Transverse colon (tissue), 4 donors: ENCODE data around the gene POLR1G. TPM values are rescaled to one million over a fixed set of nuclear protein-coding genes. Genes with fewer than 3 reads are reported as not detected.
"Not testable (repeated sequence)": the region's sequence is repeated elsewhere in the genome, so short reads cannot be mapped to it uniquely, and the experiment has no call there.

Experiments
- DNase-seq: peaks from one replicate; pipeline ENCODE4 v3.0.0-alpha.2; 2019
- H3K27ac ChIP-seq, 4 donors: fragments of 200-600 bp; sonication (generic); 2 replicates each; pipeline ENCODE4 v1.5.1; 2016 to 2018; ENCODE audit warnings: inconsistent platforms in 4 of 4
- H3K27me3 ChIP-seq: fragments of 200-600 bp; sonication (generic); 2 replicates; pipeline ENCODE4 v1.5.1; 2017; ENCODE audit warnings: inconsistent platforms
- H3K36me3 ChIP-seq, 4 donors: fragments of 200-600 bp; sonication (generic); 2 replicates each; pipeline ENCODE4 v1.5.1; 2017 to 2019; ENCODE audit warnings: inconsistent platforms in 4 of 4
- H3K4me1 ChIP-seq, 4 donors: fragments of 200-600 bp; sonication (generic); 2 replicates each; pipeline ENCODE4 v1.5.1; 2017 to 2020; ENCODE audit warnings: inconsistent platforms in 4 of 4
- H3K4me3 ChIP-seq, 4 donors: fragments of 200-600 bp; sonication (generic); 1 replicate in 1 of 4; 2 replicates in 3 of 4; pipeline versions ENCODE4 v1.5.1 to v1.6.1; 2017 to 2019; ENCODE audit warnings: inconsistent platforms in 4 of 4
- H3K9me3 ChIP-seq, 2 donors: fragments of 200-600 bp; sonication (generic); 2 replicates each; pipeline ENCODE4 v1.5.1; 2017 to 2019; ENCODE audit warnings: inconsistent platforms in 2 of 2
- EP300 ChIP-seq: sonication (generic); formaldehyde crosslinking; IDR thresholded peaks from one replicate; pipeline ENCODE4 v1.6.1; 2017; ENCODE audit warnings: antibody characterized with exemption, low read depth
- POLR2A ChIP-seq: fragments of 450-650 bp; IDR thresholded peaks from one replicate; pipeline ENCODE4 v1.6.1; 2016; ENCODE audit warnings: antibody characterized with exemption, mild to moderate bottlenecking, moderate library complexity
- POLR2AphosphoS5 ChIP-seq, 3 donors: sonication (generic); formaldehyde crosslinking; IDR thresholded peaks; one replicate each; pipeline ENCODE4 v1.6.1; 2016; ENCODE audit warnings: antibody characterized with exemption in 3 of 3
- WGBS, 2 donors: methylation state at CpG; one replicate each; pipeline ENCODE4 v1.1.5; 2018; ENCODE audit warnings: low coverage in 1 of 2; 5-methylcytosine and 5-hydroxymethylcytosine counted together
- in situ Hi-C, 4 donors: fragments of 200-750 bp; cut with MboI; loops; one replicate each; pipeline versions ENCODE4 v1.15.0 to v1.15.1; 2017; ENCODE audit warnings: low sequenced_read_pairs in 3 of 4, low pct_ligation_motif_present in 1 of 4, low pct_unique_long_range_greater_than_20kb in 1 of 4
- intact Hi-C: fragments of 100-400 bp; cut with DNase I; formaldehyde crosslinking; loops from one replicate; pipeline ENCODE4 v1.15.1; 2023; ENCODE audit warnings: low total_unique reads
- total RNA-seq, 4 donors: library from RNA; depleted of rRNA; stranded (reverse); fragments of >200 nt; gene quantifications; one replicate each; pipeline ENCODE4 v1.1.0, GENCODE V29; 2016
- TF ChIP-seq, protein P1 (sequence below), 5 experiments: fragments of 200-600 bp in 3 of 5; fragments of 450-650 bp in 2 of 5; sonication (generic) in 3 of 5; IDR thresholded peaks; 1 replicate in 2 of 5; 2 replicates in 3 of 5; pipeline ENCODE4 v1.5.1; 2016 to 2017; ENCODE audit warnings: antibody characterized with exemption in 5 of 5, inconsistent platforms in 3 of 5, mild to moderate bottlenecking in 2 of 5, moderate library complexity in 1 of 5

The POLR1G gene
- total RNA-seq, 4 donors from 2014 or later: 1.00 to 3.5 (median 1.2) TPM

DNA sequence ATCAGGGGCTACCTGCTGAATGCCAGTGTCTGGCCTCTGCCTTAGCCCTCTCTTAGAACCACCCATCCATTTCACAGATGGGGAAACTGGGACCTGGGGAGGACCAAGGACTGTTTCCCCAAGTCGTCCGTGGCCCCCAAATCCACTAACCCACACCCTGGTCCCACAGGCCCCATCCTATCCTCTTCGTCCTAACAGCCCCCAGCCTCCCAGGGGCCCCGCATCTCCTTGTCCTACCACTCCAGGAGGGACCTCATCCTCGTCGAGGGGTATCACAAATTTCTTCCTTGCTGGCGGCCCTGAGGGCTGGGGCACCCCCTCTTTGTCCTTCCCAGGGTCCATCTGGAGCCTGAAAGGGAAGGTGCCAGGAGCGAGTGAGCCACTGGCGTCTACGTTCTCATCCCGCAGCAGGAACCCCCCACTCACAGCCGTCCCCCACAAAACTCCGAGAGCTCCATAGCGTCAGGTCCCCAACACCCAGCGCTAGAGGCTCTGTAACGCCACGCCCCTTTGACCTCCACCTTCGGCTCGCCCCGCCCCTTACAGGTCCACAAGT, 16.7 kb downstream of the POLR1G start:
- peak overlapping the region; percentile 89 to 93 (median 91) for H3K27ac ChIP-seq
- 15 to 50% methylated on average over 2 to 20 of the region's 20 CpGs for WGBS, 2 donors
- H3K27me3 ChIP-seq: peaks cover 6% of the 10 kb centered on the region
- no peaks in the 10 kb centered on the region for H3K36me3 ChIP-seq
- peak; percentile 99 for DNase-seq
- H3K4me1 ChIP-seq: peaks cover 8 to 40% (median 22%) of the 10 kb centered on the region in 4 donors
- intact Hi-C loops: no loop called here
- H3K4me3 ChIP-seq: peak overlapping the region; percentile 12 to 65 (median 44)
- H3K9me3 ChIP-seq: no peaks in the 10 kb centered on the region
- in situ Hi-C loops: no loop called here
- TF ChIP-seq EP300: no peak
- TF ChIP-seq, protein P1, sequence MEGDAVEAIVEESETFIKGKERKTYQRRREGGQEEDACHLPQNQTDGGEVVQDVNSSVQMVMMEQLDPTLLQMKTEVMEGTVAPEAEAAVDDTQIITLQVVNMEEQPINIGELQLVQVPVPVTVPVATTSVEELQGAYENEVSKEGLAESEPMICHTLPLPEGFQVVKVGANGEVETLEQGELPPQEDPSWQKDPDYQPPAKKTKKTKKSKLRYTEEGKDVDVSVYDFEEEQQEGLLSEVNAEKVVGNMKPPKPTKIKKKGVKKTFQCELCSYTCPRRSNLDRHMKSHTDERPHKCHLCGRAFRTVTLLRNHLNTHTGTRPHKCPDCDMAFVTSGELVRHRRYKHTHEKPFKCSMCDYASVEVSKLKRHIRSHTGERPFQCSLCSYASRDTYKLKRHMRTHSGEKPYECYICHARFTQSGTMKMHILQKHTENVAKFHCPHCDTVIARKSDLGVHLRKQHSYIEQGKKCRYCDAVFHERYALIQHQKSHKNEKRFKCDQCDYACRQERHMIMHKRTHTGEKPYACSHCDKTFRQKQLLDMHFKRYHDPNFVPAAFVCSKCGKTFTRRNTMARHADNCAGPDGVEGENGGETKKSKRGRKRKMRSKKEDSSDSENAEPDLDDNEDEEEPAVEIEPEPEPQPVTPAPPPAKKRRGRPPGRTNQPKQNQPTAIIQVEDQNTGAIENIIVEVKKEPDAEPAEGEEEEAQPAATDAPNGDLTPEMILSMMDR (IDR thresholded peaks at IDR 0.05): no peak
- no peak for TF ChIP-seq POLR2AphosphoS5 (IDR thresholded peaks at IDR 0.05)
- no peak for TF ChIP-seq POLR2A

DNA sequence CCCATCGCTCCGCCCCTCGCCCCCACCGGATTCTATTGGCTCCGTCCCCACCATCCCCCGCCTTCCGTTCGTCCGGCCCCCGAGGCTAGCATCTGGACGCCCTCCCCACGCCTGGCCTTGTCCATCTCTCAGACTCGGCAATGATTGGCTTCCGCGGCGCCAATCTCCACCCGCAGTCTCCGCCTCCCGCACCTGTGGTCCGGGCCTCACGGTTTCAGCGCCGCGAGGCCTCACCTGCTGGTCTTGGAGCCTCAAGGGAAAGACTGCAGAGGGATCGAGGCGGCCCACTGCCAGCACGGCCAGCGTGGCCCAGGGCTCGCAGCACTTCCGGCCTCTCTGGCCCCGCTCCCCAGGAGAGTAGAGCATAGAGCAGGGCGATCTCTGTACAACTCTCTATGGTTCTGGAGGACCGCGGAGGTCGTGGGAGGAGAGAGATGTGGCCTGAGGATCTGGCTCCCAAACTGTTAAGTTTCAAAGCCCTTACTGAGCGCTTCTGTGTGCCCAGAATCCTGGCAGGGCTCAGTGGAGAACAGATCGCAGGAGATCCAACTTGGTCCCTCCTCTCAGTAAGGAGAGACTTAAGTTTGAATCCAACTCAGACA, 17.2 kb downstream of the POLR1G start, which contains the start of gene ERCC1:
Gene ERCC1, minus strand, starts transcription at position 329 of the 602 bp plus-strand sequence. CDS start 543 bp downstream, outside the sequence.
- peak within 1 kb of the TSS; percentile 12 to 65 (median 44) for H3K4me3 ChIP-seq
- H3K9me3 ChIP-seq: no peaks in the 10 kb centered on the region
- peak; percentile 79 to 90 (median 83) for TF ChIP-seq POLR2AphosphoS5 (IDR thresholded peaks at IDR 0.05)
- TF ChIP-seq EP300: no peak
- peak; percentile 83 for TF ChIP-seq POLR2A
- TF ChIP-seq, protein P1 (IDR thresholded peaks at IDR 0.05): no peak
- intact Hi-C loops: no loop called here
- WGBS, 2 donors: 1% methylated on average over 33 of the region's 37 CpGs; no CpG with 5 or more reads in 1 of the 2 donors
- peak within 1 kb of the TSS; percentile 89 to 93 (median 91) for H3K27ac ChIP-seq
- DNase-seq: no peak
- no peaks in the 10 kb centered on the region for H3K36me3 ChIP-seq
- peaks cover 12% of the 10 kb centered on the region for H3K27me3 ChIP-seq
- H3K4me1 ChIP-seq: peaks cover 8 to 46% (median 27%) of the 10 kb centered on the region in 4 donors
- in situ Hi-C loops: no loop called here

DNA sequence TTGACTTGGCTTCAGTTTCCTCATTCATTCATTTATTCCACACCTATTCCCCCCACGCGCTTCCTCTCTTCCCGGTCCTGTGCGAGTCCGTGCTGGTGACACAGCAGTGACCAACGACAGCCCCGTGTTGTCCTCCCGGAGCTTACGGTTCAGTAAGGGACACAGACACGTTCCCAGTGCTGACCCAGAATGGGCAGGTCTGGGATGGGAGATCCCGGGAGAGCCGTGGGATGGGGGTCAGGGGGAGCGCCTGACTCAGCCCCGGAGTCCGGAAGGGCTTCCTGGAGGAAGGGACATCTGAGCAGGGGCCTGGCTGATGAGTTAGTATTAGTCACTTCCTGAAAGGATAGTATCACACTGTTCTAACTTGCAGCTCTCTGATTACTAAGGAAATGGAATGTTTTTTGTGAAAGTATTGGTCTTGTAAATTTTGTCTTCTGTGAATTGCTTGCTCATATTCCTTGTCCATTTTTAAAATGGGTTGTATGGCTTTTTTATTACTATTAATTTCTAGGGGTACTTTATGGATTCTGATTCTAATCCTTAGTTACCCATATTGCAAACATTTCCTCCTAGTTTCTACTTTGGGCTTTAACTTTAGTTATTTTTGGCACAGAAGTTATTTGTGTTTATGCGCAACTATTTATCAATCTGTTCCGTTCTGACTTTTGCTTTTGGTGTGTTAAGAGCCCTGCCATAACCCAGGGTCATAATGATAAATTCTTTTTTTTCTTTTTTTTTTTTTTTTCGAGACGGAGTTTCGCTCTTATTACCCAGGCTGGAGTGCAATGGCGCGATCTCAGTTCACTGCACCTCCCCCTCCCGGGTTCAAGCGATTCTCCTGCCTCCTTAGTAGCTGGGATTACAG, 18.0 kb downstream of the POLR1G start:
- H3K27me3 ChIP-seq: peaks cover 19% of the 10 kb centered on the region
- no peak for TF ChIP-seq EP300
- TF ChIP-seq POLR2AphosphoS5 (IDR thresholded peaks at IDR 0.05): peak in 2 of 3 donors; percentile 28 to 43
- 13 to 27% methylated on average over 5 to 24 of the region's 24 CpGs for WGBS, 2 donors
- peak overlapping the region in 3 of 4 donors; percentile 43 to 65 (median 46) for H3K4me3 ChIP-seq
- peak; percentile 75 for DNase-seq
- peaks cover 8 to 52% (median 31%) of the 10 kb centered on the region in 4 donors for H3K4me1 ChIP-seq
- H3K36me3 ChIP-seq: no peaks in the 10 kb centered on the region
- peak overlapping the region; percentile 89 to 93 (median 91) for H3K27ac ChIP-seq
- H3K9me3 ChIP-seq: no peaks in the 10 kb centered on the region
- in situ Hi-C loops (no loop called here), intact Hi-C loops (no loop called here)

DNA sequence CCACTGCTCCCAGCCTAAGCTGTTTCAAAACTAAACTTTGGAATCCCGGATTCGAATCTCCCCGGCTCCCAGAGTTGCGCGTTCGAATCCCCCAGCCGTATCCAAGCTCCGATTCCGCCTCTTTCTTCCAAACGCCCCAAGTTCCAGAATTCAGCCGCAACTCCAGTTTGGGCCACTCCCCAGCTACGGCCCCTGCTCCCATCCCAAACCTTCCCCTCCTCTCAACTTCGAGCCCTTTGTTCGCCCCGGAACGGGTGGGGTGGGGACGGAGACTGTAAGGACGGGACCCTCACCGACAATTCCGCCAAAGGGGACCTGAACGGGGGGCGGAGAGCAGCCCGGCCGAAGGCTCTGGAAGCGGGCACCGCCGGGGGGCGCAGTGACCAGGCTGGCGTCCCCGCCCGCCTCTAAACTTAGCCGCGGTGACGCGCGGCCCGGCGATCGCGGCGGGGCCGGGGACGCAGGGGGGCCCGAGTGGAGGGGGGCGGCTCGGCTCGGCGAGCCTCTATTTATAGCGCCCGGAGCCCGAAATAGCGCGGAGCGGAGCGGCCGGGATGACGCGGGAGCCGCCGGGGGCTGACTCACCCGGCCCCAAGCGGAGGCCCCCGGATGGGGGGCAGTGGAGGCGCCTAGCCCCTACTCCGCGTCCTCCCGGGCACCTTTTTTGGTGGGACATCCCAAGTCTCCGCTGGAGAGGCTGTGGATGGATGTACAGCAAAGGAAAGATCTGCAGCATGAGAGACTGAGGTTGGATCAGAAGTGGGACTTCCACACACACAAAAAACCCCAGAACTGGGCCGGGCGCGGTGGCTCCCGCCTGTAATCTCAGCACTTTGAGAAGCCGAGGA, 22.2 kb downstream of the POLR1G start:
- WGBS, 2 donors: 1 to 10% methylated on average over 2 to 57 of the region's 73 CpGs
- TF ChIP-seq POLR2AphosphoS5 (IDR thresholded peaks at IDR 0.05) (peak in 1 of 3 donors; percentile 29), EP300 (no peak), POLR2A (no peak)
- TF ChIP-seq, protein P1 (IDR thresholded peaks at IDR 0.05): peak in 4 of 5 experiments; percentile 20 to 28 (median 24)
- H3K4me3 ChIP-seq: peak overlapping the region; percentile 21 to 51 (median 32)
- intact Hi-C loops: no loop called here
- DNase-seq: peak; percentile 52
- no peaks in the 10 kb centered on the region for H3K9me3 ChIP-seq
- peaks cover 0 to 33% (median 23%) of the 10 kb centered on the region in 4 donors for H3K4me1 ChIP-seq
- peaks cover 25% of the 10 kb centered on the region for H3K27me3 ChIP-seq
- in situ Hi-C loops: no loop called here
- H3K36me3 ChIP-seq: no peaks in the 10 kb centered on the region
- peak overlapping the region; percentile 73 to 83 (median 77) for H3K27ac ChIP-seq

DNA sequence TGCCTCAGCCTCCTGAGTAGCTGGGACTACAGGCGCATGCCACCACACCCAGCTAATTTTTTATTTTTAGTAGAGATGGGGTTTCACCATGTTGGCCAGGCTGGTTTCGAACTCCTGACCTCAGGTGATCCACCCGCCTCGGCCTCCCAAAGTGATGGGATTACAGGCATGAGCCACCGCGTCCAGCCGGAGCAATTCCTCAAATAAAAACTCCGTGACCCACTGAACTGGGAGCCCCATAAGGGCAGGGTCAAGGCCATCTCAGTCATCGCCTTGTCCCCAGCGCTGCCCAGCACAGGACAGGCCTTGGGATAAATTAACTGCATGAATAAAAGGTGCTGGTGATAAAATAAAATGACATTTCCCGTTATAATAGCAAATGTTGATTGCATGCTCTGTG, 23.5 kb downstream of the POLR1G start:
- intact Hi-C loops, H3K4me3 ChIP-seq, in situ Hi-C loops, H3K9me3 ChIP-seq, H3K36me3 ChIP-seq, DNase-seq: not testable (repeated sequence)
- 39 to 63% methylated on average over 2 to 11 of the region's 11 CpGs for WGBS, 2 donors
- H3K27me3 ChIP-seq: peaks cover 25% of the 10 kb centered on the region
- peaks cover 0 to 23% (median 14%) of the 10 kb centered on the region in 4 donors for H3K4me1 ChIP-seq
- H3K27ac ChIP-seq: peak overlapping the region in 3 of 4 donors; percentile 74 to 83 (median 80)

DNA sequence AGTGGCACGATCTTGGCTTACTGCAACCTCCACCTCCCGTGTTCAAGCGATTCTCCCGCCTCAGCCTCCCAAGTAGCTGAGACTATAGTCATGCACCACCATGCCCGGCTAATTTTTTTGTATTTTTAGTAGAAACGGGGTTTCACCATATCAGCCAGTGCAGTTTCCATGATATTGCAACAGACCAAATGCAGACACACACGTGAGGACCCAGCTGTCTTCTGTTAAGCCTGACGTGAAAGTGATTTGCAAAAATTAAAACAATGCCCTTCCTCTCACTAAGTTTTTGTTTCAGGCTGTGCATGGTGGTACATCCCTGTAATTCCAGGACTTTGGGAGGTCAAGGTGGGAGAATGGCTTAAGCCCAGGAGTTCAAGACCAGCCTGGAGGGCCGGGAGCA, 24.6 kb downstream of the POLR1G start:
- H3K27ac ChIP-seq, H3K36me3 ChIP-seq, DNase-seq, H3K4me3 ChIP-seq, H3K9me3 ChIP-seq, in situ Hi-C loops, intact Hi-C loops: not testable (repeated sequence)
- H3K27me3 ChIP-seq: peaks cover 25% of the 10 kb centered on the region
- 51% methylated on average over 4 to 9 of the region's 9 CpGs for WGBS, 2 donors
- peaks cover 0 to 17% (median 14%) of the 10 kb centered on the region in 4 donors for H3K4me1 ChIP-seq
